Stimulated activated naive CD4-positive, alpha-beta T cell (primary cell): Measurements from ENCODE around the gene NLGN1.
"Not testable (repeated sequence)": the region's sequence is repeated elsewhere in the genome, so short reads cannot be mapped to it uniquely, and the experiment has no call there.

Experiments
- DNase-seq, 6 experiments: peaks; one replicate each; lab custom pipeline; 2025; lab: John Stamatoyannopoulos, UW

Gene NLGN1

DNA sequence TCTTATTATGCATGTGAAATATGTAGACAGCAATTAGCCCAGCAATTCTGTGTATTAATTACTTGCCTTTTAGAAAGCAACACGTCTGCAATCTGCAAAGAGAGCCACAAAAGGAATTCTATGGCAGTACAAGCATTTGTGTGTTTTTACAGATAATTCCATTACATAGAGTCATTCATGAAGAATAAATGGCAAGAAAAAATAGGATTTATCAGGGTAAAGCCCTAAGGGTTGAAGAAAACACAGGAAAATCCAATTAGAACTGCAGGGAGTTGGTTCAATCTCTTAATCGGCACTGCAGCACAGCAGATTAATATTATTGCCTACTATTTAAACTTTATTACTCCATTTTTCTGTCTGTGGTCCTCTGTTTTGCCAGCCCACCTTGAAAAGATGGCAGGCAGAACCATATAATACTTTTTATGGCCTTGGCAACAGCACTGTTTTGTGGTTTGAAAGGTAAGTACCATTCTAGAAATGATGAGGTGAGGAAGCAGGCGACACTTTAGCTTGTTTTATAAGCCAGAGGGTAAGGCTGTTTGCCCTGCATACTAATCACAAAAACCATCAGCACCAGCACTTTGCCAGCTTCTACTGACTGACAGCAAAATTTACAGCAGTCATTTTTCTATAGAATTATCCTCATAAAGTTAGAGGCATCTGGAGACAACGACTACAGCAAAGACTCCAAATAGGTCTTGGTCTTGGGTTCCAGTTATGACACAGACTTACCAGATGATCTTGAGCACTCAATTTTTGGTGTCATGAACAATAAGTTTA lies 823.4 kb downstream of the NLGN1 start:
- no peak for DNase-seq

DNA sequence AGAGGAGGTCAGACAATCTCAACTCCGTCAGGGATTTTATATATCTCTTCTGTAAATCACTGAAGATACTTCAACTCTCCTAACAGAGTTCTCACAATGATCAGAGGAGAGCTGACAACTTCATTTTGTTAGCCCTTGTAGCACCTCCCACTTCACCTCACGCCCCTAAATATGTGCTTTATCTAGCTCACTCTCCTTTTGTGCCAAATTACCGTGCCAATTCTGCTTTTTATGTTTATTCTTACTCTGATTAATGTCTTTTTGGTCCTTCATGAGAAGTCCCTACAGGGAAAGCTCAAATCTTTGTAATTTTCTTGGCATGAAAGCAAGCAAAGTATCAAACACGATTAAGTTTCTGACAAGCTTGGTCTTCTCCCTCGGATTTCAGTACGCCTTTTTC lies 825.5 kb downstream of the NLGN1 start:
- no peak for DNase-seq

DNA sequence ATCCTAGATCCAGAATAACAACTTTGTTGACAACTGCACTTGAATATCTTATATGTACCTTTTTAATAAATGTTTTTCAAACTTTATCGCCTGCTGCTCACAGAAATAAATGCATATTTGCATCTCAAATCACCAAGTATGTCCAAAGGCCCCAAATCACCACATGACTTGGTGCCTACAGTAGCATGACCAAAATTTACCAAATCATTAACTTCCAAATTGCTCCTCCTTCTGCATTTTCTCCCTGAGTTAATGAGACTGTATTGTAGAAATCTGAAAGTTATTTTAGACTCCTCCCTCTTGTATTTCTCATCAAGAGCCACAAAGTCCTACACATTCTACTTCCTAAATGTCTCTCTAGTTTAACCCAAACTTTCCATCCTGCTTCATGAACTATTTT lies 826.1 kb downstream of the NLGN1 start:
- DNase-seq, result no peak

DNA sequence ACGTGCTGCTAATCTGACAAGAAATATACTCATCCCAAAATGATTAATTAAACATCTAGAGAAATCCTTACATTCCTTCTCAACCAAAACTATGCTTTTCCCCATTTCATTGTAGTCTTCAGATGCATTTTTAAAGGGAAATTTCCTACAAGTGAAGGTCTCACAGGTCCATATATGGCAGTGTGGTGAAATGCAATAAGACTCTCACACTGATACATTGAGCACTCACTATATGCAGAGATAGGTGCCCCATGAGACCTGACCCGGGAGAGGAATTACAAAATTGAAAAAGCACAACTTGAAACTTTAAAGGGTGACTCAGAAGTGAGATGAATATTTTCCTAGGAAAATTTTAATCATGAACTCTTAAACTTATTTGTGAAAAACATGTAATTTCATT lies 832.4 kb downstream of the NLGN1 start:
- no peak for DNase-seq

DNA sequence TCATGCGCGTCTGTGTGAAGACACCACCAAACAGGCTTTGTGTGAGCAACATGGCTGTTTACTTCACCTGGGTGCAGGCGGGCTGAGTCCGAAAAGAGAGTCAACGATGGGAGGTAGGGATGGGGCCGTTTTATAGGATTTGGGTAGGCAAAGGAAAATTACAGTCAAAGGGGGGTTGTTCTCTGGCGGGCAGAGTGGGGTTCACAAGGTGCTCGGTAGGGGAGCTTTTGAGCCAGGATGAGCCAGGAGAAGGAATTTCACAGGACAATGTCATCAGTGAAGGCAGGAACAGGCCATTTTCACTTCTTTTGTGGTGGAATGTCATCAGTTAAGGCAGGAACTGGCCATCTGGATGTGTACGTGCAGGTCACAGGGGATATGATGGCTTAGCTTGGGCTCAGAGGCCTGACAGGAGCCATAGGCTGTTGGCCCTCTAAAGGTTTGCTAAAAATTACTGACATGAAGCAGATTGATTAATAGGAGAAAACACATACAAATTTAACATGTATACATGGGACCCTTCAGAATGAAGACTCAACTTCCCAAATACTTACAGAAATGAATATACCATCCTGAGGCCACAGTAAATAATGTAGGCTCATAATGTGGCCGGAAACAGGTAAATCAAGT lies 834.6 kb downstream of the NLGN1 start:
- DNase-seq, result not testable (repeated sequence)

DNA sequence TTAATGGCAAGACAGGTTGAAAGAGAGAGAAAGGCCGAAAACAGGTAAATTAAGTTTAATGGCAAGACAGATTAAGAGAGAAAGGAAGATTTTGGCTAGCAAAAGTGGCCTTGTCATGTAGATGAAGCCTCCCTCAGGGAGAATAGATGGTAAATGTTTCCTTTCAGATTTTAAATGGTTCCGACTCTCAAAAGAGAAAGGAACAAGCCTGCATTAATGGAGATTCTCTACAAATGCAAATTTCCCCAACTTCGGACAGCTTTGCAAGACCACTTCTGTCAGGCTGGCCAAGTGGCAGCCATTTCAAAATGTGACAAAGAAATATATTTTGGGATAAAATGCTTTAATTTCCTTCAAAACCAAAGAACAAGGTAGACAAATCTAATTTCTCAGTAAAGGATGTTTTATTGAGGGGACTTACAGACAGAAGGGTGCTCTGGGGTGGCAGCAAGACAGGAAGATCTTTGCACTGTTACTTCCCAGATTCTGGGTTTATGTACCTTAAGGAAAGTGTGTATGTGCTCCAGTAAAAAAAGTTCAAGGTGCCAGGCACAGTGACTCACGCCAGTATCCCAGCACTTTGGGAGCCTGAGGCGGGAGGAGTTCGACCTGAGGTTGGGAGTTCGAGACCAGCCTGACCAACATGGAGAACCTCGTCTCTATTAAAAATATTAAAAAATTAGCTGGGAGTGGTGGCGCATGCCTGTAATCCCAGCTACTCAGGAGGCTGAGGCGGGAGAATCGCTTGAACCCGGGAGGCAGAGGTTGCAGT lies 835.3 kb downstream of the NLGN1 start:
- DNase-seq, result no peak

DNA sequence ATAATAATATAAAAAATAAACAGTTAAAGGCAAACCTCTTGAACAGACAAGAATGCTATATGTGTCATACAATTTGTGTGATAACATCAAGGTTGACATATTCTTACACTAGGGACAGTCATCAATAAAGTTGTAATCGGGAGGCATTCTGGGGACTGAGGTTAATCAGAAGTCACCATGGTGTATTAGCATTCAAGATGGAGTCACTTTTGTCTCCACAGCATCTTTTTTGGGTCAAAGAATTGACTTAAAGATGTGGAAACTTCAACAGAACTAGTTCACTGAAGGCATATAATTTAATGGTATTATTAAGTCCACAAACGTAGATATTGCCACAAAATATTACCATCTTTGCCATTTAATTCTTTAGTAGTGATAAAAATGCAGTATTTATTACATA lies 836.0 kb downstream of the NLGN1 start:
- no peak for DNase-seq

DNA sequence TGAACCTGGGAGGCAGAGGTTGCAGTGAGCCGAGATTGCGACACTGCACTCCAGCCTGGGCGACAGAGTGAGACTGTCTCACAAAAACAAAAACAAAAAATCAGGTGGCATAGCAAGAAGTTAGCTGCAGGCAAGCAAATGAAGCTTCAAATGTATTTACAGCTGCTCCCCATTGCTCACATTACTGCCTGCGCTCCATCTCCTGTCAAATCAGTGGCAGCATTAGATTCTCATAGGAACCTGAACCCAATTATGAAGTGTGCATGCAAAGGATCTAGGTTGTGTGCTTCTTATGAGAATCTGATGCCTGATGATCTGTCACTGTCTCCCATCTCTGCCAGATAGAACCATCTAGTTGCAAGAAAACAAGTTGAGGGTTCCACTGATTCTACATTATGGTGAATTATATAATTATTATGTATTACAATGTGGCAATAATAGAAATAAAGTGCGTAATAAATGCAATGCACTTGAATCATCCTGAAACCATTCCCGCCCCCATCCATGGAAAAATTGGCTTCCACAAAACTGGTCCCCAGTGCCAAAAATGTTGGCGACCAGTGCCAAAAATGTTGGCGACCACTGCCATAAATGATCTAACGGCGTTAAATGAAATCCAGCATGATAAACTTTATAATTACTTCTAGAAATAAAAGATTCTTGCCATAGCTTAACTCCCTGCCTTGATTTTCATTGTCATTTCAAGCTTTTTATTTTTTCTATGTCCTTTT lies 844.9 kb downstream of the NLGN1 start:
- no peak for DNase-seq

DNA sequence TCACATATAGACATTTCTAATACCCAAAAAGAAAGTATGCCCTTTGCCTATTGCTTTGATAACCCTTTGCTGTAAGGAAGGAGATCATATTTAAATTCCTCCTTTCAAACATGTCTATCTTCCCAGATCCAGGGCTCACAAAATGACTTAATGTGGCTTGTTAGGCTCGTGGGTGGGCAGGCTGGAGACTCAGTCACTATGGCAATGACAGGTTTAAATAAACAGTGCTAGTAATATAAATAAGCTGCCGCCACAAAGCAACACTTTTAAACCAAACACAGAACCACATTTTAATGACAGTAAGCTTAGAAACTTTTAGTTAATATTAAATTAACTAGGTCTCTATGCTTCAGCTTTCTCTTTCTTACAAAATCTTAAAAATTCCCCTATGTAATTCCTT lies 845.6 kb downstream of the NLGN1 start:
- no peak for DNase-seq

DNA sequence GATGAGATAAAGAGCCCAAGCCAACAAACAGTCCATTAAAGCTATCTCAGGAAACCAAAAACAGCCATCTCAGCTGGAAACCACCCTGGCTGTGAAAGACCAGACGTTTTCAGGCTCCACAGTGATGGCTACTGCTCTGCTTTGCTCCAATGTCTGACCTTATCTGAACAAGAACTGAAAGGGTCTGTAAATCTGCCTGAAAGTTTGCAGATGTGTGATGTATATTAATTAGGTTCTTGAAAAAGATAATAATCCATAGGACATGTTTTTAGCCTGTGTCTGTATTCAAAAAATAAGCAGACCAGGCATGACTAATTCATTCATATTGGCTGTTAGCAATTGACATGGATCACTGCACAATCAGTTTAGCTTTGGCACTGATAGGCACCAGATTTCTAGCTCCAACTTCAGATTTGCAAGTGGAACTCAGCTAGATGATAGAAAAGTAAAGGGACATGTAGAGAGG lies 850.2 kb downstream of the NLGN1 start:
- no peak for DNase-seq

DNA sequence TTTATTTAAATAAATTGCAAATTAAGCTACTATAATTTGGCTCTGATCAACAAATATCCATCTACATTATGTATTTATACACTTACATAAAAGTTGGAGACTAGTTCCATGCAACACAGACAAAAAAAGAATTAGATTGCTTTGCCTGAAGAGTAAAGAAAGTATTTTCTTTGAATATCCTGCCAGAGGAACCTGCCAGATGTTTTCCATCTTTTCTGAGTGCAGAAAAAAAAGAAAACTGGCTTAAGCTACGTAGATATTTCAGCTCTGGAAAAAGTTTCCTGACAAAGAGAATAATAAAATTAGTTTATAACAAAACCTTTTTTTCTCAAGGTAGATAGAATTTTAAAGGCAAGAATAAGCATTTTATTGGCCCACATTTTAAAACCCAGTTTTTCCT lies 854.1 kb downstream of the NLGN1 start:
- DNase-seq, result no peak

DNA sequence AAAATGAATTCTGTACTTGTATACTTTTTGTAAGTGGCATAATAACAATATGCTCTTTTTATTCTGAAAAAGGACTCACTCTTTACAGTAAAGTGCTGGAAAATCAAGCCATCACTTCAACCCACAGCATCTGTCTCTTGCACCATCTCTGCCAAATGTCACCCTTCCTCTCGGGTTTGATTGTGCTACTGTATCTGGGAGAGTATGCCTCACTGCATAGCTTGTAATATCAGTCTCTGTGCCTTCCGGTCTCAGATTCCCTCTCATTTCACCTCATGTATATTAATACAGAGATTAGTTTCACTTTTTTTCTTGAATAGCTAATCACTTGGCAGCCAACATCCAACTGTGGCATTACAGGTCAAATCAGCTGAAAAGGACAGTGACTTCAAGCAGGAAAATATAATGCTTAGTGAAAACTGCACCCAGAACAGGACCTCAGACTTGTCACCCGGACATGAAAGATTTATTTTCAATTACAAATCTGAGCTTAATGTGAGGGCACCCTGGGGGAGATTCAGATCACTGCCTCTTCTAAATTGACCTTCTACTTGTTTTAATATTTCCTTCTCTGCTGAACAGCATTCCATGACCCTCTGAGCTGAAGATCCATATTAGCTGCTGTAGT lies 855.8 kb downstream of the NLGN1 start:
- DNase-seq, result no peak

DNA sequence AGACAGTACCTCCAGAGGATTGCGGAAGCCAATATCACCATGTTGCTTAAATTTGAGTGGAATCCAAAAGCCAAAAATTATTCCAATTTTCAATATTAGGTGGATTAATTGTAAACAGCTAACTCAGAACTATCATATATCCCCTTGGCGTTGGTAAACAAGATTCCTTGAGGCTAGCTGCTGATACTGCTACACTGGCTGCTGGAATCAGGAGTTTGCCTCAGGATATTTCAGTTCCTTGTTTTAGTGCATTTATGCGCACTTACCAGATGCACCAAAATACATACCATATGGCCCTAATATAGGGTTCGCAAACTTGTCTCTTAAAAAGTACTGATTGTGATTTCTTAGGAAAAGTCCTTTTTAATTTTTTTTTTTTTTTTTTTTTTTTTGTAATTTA lies 856.4 kb downstream of the NLGN1 start:
- DNase-seq, result no peak

DNA sequence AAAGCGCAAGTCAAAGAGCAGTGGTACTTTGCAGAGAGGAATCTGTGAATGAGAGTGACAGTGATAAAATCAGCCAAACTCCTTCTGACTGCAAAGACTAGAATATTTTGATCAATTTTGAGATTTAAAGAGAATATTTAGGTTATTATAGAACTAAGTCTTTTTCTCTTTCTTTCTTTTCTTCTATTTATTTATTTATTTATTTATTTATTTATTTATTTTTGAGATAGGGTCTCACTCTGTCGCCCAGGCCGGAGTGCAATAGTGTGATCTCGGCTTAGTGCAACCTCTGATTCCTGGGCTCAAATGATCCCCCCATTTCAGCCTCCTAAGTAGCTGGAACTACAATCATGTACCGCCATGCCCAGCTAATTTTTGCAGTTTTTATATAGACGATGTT lies 857.9 kb downstream of the NLGN1 start:
- no peak for DNase-seq

DNA sequence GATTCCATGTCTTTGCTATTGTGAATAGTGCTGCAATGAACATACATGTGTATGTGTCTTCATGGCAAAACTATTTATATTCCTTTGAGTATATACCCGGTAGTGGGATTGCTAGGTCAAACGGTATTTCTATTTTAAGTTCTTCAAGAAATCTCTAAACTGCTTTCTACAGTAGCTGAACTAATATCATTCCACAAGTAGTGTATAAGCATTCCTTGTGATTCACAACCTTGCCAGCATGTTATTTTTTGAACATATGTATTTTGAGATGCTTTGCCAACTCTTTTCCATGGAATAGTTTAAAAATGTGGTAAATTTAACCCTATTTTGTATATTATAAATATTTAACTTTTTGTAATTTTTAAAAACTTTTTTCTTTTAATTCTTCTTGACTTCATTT lies 868.9 kb downstream of the NLGN1 start:
- DNase-seq, result no peak

DNA sequence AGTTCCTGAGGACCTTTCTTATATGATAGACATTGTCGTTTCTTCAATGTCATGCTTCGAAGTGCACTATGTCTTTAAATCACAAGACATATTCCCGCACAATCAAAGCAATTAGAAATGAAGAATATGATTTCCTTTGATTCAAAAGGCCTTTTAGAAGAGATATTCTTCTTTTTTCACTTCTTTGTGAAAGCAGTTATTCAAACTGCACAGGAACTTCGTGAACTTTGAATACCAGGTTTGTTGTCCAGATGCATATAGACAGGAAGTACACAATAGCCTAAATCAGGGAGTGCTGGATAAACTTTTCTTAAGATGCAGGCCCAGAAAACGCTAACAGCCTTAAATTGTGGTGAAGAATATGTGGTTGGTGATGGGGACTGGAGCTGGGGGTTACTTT lies 870.5 kb downstream of the NLGN1 start:
- DNase-seq, result no peak

DNA sequence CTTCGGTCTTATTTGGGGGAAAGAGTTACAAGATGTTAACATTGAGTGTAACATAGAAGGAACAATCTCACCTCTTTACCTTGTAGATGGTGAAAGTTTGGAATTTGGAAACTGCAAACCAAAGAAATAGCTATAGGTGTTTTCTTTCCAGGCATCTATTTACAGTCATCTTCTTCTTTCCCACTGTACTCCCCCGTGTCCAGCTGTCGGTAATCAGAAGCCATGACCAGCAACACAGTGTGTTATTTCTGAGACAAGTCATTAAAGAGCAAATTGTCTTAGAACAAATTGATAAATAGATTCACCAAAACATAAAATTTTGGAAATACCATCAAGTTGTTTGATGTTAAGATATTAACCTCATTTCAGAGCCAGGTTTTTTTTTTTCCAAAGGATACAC lies 871.0 kb downstream of the NLGN1 start:
- no peak for DNase-seq

DNA sequence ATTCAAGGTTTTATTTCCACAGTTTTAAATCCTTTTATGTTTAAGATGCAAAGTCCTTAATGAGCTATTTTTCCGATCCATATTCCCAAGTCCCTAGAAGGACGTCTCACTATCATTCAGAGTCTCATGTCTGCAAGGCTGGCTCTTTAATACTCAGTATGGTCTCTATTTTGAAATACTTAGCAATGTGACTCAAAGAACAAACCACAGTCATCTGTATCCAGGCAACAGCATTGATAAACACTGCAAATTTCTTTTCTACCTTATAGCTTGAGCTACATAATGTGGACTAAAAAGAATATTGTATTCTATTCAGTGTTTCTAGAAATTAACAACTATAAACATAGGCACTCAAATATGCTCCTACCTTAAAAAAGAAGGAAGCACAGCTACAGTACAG lies 873.3 kb downstream of the NLGN1 start:
- DNase-seq, result no peak

DNA sequence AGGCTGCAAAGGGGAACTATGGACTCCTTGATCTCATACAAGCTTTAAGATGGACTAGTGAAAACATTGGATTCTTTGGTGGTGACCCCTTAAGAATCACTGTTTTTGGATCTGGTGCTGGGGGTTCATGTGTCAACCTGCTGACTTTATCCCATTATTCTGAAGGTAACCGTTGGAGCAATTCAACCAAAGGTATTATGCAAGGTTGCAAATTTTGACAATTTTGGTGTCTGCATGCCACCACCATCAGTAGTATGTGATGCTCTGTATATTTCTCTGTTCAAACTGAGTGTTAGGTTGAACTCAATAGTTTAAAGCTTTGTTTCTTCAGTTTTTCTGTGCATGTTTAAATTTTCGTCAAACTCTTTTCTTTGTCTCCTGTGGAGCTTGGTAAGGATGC lies 877.8 kb downstream of the NLGN1 start:
- DNase-seq, result no peak

DNA sequence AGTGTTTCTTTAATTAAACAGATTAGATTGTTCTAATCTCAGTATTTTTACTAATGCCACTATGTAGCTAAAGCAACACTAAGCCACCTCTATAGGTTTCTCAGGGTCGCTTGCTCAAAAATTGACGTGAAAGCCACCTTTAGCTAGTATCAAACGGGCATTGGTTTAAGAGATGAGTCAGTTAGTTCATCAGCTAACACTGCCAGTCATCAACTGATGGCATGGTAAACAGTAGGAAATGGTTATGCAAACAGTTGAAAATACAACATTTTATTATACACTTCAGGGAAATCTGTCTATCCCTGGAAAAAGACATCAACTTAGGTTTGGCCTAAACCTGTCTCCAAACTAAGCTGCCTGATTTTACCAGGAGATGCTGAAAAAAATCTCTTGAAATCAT lies 879.3 kb downstream of the NLGN1 start:
- DNase-seq, result no peak

DNA sequence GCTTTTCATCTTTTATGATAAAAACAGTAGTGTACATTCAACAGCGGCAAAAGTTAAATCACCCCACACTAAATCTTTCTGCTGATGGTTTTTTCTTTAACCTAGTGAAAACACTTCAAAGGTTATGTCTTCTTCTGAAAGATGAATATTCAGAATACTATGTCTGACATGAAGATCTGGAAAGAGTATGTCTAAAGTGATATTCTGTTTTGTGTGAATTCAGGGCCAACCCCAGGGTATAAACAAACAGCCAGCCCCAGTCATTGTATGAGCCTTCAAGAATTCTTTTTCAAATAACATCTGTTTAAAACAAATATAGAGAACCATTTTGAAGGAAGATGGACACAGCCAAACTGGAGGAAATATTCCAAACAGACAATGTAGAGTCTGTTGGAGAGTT lies 880.5 kb downstream of the NLGN1 start:
- DNase-seq, result no peak

DNA sequence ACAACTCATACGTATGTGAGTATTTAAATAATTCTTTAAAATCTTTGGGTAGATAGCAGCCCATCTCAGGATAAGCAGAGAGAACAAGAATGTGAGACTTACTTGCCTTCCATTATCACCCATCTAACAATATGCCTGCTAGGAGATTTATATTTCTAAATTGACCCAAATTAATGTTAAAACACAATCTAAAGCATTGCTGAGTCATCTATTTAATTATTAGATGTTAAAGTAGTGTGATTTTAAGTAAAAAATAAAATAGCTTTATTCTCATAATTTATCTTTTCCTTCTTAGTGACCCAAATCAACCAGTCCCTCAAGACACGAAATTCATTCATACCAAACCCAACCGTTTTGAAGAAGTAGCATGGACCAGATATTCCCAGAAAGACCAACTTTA lies 882.6 kb downstream of the NLGN1 start:
- DNase-seq, result no peak
